Measurements from ENCODE around the gene TMEM245.
"Not testable (repeated sequence)": the region's sequence is repeated elsewhere in the genome, so short reads cannot be mapped to it uniquely, and the experiment has no call there.

Gene TMEM245

GRCh38 chr9:109060191-109060590, 59.6 kb downstream of the TMEM245 start:
- H3K36me3 ChIP-seq, result peaks cover 54% of the 10 kb centered on the region

GRCh38 chr9:109053121-109053520, 66.6 kb downstream of the TMEM245 start:
- not testable (repeated sequence) for H3K27me3 ChIP-seq; H3K27ac ChIP-seq; H3K9me3 ChIP-seq; H3K4me1 ChIP-seq (ENCODE audit: control insufficient read depth in 1 of 2, insufficient read depth in 1 of 2, low read depth in 1 of 2, low read length in 1 of 2); H3K4me3 ChIP-seq (ENCODE audit: low read depth in 1 of 2, low read length in 1 of 2)
- H3K36me3 ChIP-seq, result peaks cover 59% of the 10 kb centered on the region

More at GRCh38 chr9:109060191-109060590, 59.6 kb downstream of the TMEM245 start:
- Histone ChIP-seq H3K9me3 (no peaks in the 10 kb centered on the region), H3K27me3 (no peaks in the 10 kb centered on the region), H3K27ac (no peak overlapping the region), H3K4me1 (ENCODE audit: control insufficient read depth in 1 of 2, insufficient read depth in 1 of 2, low read depth in 1 of 2, low read length in 1 of 2) (no peaks in the 10 kb centered on the region), H3K4me3 (ENCODE audit: low read depth in 1 of 2, low read length in 1 of 2) (no peak overlapping the region)
- TF ChIP-seq, protein P1, sequence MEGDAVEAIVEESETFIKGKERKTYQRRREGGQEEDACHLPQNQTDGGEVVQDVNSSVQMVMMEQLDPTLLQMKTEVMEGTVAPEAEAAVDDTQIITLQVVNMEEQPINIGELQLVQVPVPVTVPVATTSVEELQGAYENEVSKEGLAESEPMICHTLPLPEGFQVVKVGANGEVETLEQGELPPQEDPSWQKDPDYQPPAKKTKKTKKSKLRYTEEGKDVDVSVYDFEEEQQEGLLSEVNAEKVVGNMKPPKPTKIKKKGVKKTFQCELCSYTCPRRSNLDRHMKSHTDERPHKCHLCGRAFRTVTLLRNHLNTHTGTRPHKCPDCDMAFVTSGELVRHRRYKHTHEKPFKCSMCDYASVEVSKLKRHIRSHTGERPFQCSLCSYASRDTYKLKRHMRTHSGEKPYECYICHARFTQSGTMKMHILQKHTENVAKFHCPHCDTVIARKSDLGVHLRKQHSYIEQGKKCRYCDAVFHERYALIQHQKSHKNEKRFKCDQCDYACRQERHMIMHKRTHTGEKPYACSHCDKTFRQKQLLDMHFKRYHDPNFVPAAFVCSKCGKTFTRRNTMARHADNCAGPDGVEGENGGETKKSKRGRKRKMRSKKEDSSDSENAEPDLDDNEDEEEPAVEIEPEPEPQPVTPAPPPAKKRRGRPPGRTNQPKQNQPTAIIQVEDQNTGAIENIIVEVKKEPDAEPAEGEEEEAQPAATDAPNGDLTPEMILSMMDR (IDR thresholded peaks at IDR 0.05), result no peak

DNA sequence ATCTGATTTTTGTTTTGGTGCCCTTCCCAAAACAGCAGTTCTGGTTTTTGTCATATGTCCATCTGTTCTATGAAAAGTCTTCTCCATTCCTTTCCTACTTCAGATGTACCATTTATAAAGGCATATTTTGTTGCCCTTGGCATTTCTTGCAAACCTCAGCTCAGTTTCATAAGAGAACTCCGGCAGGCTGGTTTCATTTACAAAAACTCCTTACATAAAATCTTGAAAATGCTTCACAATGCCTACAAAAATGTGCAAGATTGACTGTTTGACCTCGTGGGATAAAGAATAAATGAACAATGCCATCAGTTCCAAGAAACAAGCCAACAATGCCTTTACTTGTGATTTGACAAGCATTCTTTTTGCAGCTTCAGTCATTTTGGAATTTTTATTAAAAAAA, 67.3 kb downstream of the TMEM245 start:
- H3K36me3 ChIP-seq, result peaks cover 66% of the 10 kb centered on the region
- H3K27ac ChIP-seq, result no peak overlapping the region
- TF ChIP-seq, protein P1 (IDR thresholded peaks at IDR 0.05), result no peak
- H3K27me3 ChIP-seq, result no peaks in the 10 kb centered on the region
- no peaks in the 10 kb centered on the region for H3K9me3 ChIP-seq
- H3K4me1 ChIP-seq (ENCODE audit: control insufficient read depth in 1 of 2, insufficient read depth in 1 of 2, low read depth in 1 of 2, low read length in 1 of 2), result no peaks in the 10 kb centered on the region
- H3K4me3 ChIP-seq (ENCODE audit: low read depth in 1 of 2, low read length in 1 of 2), result no peak overlapping the region

DNA sequence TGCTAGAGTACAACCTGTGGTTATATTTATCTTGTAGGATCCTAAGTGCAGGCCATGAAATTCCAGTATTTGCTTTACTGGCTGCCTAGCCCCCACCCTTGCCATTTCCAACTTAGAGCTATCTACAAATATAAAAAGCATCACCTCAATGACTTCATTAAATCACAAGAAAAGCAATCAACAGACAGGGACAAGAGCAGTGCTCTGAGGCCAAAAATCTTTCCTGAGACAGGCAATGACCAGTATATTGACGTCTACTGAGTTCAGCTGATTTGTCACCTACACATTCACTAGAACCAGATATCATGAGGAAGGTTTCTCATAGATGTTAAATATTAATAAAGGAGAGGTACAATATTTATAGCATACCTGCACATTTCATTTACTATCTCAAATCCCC, 68.0 kb downstream of the TMEM245 start:
- Histone ChIP-seq H3K27me3 (no peaks in the 10 kb centered on the region), H3K4me1 (ENCODE audit: control insufficient read depth in 1 of 2, insufficient read depth in 1 of 2, low read depth in 1 of 2, low read length in 1 of 2) (no peaks in the 10 kb centered on the region), H3K9me3 (no peaks in the 10 kb centered on the region), H3K4me3 (ENCODE audit: low read depth in 1 of 2, low read length in 1 of 2) (no peak overlapping the region), H3K36me3 (peaks cover 66% of the 10 kb centered on the region), H3K27ac (no peak overlapping the region)
- TF ChIP-seq, protein P1 (IDR thresholded peaks at IDR 0.05), result no peak

DNA sequence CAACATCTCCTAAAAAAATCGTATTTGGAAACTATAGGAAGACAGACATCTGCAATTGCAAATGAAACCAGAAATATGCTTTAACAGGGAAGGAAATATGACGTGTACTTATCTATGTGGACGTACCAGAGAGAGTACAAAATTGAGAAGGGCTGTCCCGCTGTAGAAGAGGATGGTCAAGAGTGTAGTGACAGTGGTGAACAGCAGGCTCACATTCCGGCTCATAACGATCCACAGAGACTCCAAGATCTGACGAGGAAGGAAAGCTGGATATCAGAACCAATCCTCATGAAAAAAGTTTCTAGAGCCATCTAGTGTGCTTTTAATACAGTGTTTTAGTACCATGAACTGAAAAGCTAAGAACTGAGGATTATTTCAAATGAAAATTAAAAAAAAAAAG, 69.3 kb downstream of the TMEM245 start:
- Histone ChIP-seq H3K4me3 (ENCODE audit: low read depth in 1 of 2, low read length in 1 of 2) (no peak overlapping the region), H3K9me3 (no peaks in the 10 kb centered on the region), H3K36me3 (peaks cover 71% of the 10 kb centered on the region), H3K27me3 (no peaks in the 10 kb centered on the region), H3K4me1 (ENCODE audit: control insufficient read depth in 1 of 2, insufficient read depth in 1 of 2, low read depth in 1 of 2, low read length in 1 of 2) (no peaks in the 10 kb centered on the region), H3K27ac (no peak overlapping the region)
- TF ChIP-seq, protein P1 (IDR thresholded peaks at IDR 0.05), result no peak

DNA sequence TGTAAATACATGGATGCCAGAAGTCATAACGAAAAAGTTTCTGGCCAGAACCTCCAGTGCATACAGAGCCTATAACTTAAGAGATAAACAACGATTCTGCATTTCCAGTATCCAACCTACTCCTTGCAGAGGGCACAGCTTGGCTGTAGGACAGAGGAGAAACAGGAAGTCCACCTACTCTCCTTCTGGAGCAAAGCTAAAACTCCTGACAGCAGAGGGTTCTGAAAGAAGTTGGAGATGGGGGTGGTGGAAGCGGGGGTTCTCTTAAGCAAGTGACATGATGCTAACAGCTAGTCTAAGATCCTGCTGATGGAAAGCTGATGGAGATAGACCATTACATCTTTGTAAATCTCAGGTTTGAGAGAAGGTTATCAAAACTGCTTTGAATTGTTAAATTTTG, 70.9 kb downstream of the TMEM245 start:
- Histone ChIP-seq H3K4me3 (ENCODE audit: low read depth in 1 of 2, low read length in 1 of 2) (no peak overlapping the region), H3K27me3 (no peaks in the 10 kb centered on the region), H3K4me1 (ENCODE audit: control insufficient read depth in 1 of 2, insufficient read depth in 1 of 2, low read depth in 1 of 2, low read length in 1 of 2) (no peaks in the 10 kb centered on the region), H3K27ac (no peak overlapping the region), H3K36me3 (peaks cover 73% of the 10 kb centered on the region), H3K9me3 (no peaks in the 10 kb centered on the region)
- TF ChIP-seq, protein P1 (IDR thresholded peaks at IDR 0.05), result no peak
